Calu3 (cell line): ENCODE results near the gene APCDD1L. TPM values are rescaled to one million over a fixed set of nuclear protein-coding genes. Genes with fewer than 3 reads are reported as not detected.

Source experiments
- BruUV-seq: library from RNA; stranded (reverse); fragments of 400-500 nt; replicated peaks from 2 replicates; lab custom pipeline; 2021; lab: Mats Ljungman, UMichigan
- CTCF ChIA-PET: fragments of 300-600 bp; sonication (Branson Sonifier 250); formaldehyde crosslinking; loops from one replicate; lab custom pipeline; 2022; ENCODE audit warnings: antibody characterized with exemption; lab: Charles Lee
- DNase-seq: peaks from one replicate; pipeline ENCODE4 v3.0.0; 2022
- H3K27ac Mint-ChIP-seq: one replicate; pipeline ENCODE4 v1.8.0; 2022; ENCODE audit warnings: mixed read lengths; ENCODE audit not compliant: unreplicated experiment
- H3K27me3 Mint-ChIP-seq: one replicate; pipeline ENCODE4 v1.8.0; 2022; ENCODE audit warnings: mixed read lengths; ENCODE audit not compliant: unreplicated experiment
- H3K36me3 Mint-ChIP-seq: one replicate; pipeline ENCODE4 v1.8.0; 2022; ENCODE audit warnings: mild to moderate bottlenecking, moderate library complexity, mixed read lengths; ENCODE audit not compliant: insufficient read depth, unreplicated experiment
- H3K4me1 Mint-ChIP-seq: one replicate; pipeline ENCODE4 v1.8.0; 2022; ENCODE audit warnings: mild to moderate bottlenecking, low read depth, mixed read lengths; ENCODE audit not compliant: unreplicated experiment
- H3K4me3 Mint-ChIP-seq: one replicate; pipeline ENCODE4 v1.8.0; 2022; ENCODE audit warnings: mild to moderate bottlenecking, low read depth, moderate library complexity, mixed read lengths; ENCODE audit not compliant: unreplicated experiment
- H3K9me3 Mint-ChIP-seq: one replicate; pipeline ENCODE4 v1.8.0; 2022; ENCODE audit warnings: low read depth, mixed read lengths; ENCODE audit not compliant: unreplicated experiment
- CTCF ChIP-seq: fragments of 200-600 bp; IDR thresholded peaks from one replicate; pipeline ENCODE4 v1.8.0; 2022; ENCODE audit warnings: antibody characterized with exemption; ENCODE audit not compliant: unreplicated experiment
- intact Hi-C: fragments of 100-400 bp; cut with micrococcal nuclease; formaldehyde crosslinking; loops from one replicate; pipeline ENCODE4 v1.10.0; 2022; ENCODE audit not compliant: unreplicated experiment
- total RNA-seq: library from RNA; stranded (reverse); gene quantifications from 2 replicates; pipeline ENCODE4 v1.2.3, GENCODE V29; 2022

Gene APCDD1L
- total RNA-seq, 1 experiment from 2014 or later, result not detected

- intact Hi-C loops, result no loop called here
- CTCF ChIA-PET, result no interaction called here
- peaks cover 45% of the 10 kb centered on the region for H3K27me3 Mint-ChIP-seq
Observed at GRCh38 chr20:58472273-58473018, 42.8 kb downstream of the APCDD1L start.

GRCh38 chr20:58471193-58472164, 43.7 kb downstream of the APCDD1L start:
- intact Hi-C loops, result no loop called here
- H3K36me3 Mint-ChIP-seq, result no peaks in the 10 kb centered on the region
- no peak for TF ChIP-seq CTCF
- DNase-seq, result no peak
- H3K4me3 Mint-ChIP-seq, result no peak overlapping the region
- BruUV-seq, result no TSS peak
- no peak overlapping the region for H3K27ac Mint-ChIP-seq
- no peaks in the 10 kb centered on the region for H3K9me3 Mint-ChIP-seq
- H3K27me3 Mint-ChIP-seq, result peaks cover 45% of the 10 kb centered on the region
- CTCF ChIA-PET, result no interaction called here
- H3K4me1 Mint-ChIP-seq, result no peaks in the 10 kb centered on the region

More at GRCh38 chr20:58472273-58473018, 42.8 kb downstream of the APCDD1L start:
- no TSS peak for BruUV-seq
- Mint-ChIP-seq H3K36me3 (no peaks in the 10 kb centered on the region), H3K4me3 (no peak overlapping the region), H3K4me1 (no peaks in the 10 kb centered on the region), H3K27ac (no peak overlapping the region), H3K9me3 (peaks cover 4% of the 10 kb centered on the region)
- no peak for DNase-seq
- TF ChIP-seq CTCF, result no peak

- H3K36me3 Mint-ChIP-seq, result no peaks in the 10 kb centered on the region
- no peak for DNase-seq
- BruUV-seq, result no TSS peak
- peaks cover 36% of the 10 kb centered on the region for H3K27me3 Mint-ChIP-seq
- CTCF ChIA-PET, result no interaction called here
- no peaks in the 10 kb centered on the region for H3K4me1 Mint-ChIP-seq
- TF ChIP-seq CTCF, result no peak
- H3K27ac Mint-ChIP-seq, result no peak overlapping the region
- intact Hi-C loops, result no loop called here
- H3K9me3 Mint-ChIP-seq, result no peaks in the 10 kb centered on the region
- H3K4me3 Mint-ChIP-seq, result no peak overlapping the region
Observed at GRCh38 chr20:58470336-58471192, 44.6 kb downstream of the APCDD1L start.

- Mint-ChIP-seq H3K36me3 (no peaks in the 10 kb centered on the region), H3K4me3 (no peak overlapping the region), H3K27me3 (peaks cover 26% of the 10 kb centered on the region), H3K4me1 (no peaks in the 10 kb centered on the region), H3K9me3 (no peaks in the 10 kb centered on the region), H3K27ac (no peak overlapping the region)
- no peak for TF ChIP-seq CTCF
- intact Hi-C loops, result no loop called here
- no TSS peak for BruUV-seq
- CTCF ChIA-PET, result no interaction called here
- DNase-seq, result no peak
Observed at GRCh38 chr20:58469616-58470015, 45.6 kb downstream of the APCDD1L start.
